IMR-90 (cell line): ENCODE measurements around the gene HEXIM1. TPM values are rescaled to one million over a fixed set of nuclear protein-coding genes. Genes with fewer than 3 reads are reported as not detected.
A peak's percentile ranks its signal among the peaks of the same experiment; 100 is the strongest.

Source experiments
- ATAC-seq: fragments of 200-7000 bp; cut with Tn5 transposase; 2 replicates; pipeline ENCODE4 v1.9.1; 2020; ENCODE audit warnings: low read depth, mild to moderate bottlenecking, moderate library complexity
- BruUV-seq: library from RNA; stranded (reverse); fragments of 400-500 nt; replicated peaks from 2 replicates; lab custom pipeline; 2021; lab: Mats Ljungman, UMichigan
- CTCF ChIA-PET: fragments of 300-600 bp; formaldehyde crosslinking; extraction: SDS; loops from one replicate; lab custom pipeline; 2021; ENCODE audit warnings: antibody characterized with exemption; lab: Yijun Ruan, JAX
- POLR2A ChIA-PET: fragments of 300-600 bp; sonication (Branson Sonifier 250); formaldehyde crosslinking; loops from one replicate; lab custom pipeline; 2022; ENCODE audit warnings: antibody characterized with exemption; ENCODE audit not compliant: unreplicated experiment; lab: Charles Lee
- DNase-seq: peaks from one replicate; pipeline ENCODE4 v3.0.0; 2013
- H2AFZ ChIP-seq: replicated peaks from 2 replicates; pipeline ENCODE3; 2013; ENCODE audit warnings: low read length, mild to moderate bottlenecking; ENCODE audit not compliant: poor library complexity
- H2AK5ac ChIP-seq: 2 replicates; pipeline ENCODE4 v1.6.1; 2013; ENCODE audit warnings: low read depth, low read length, inconsistent platforms
- H2AK9ac ChIP-seq: replicated peaks from 2 replicates; pipeline ENCODE3; 2013; ENCODE audit warnings: mild to moderate bottlenecking, low read depth, low read length, moderate library complexity; ENCODE audit not compliant: poor library complexity
- H2BK120ac ChIP-seq: 2 replicates; pipeline ENCODE4 v1.6.1; 2013; ENCODE audit warnings: low read depth, low read length, inconsistent platforms
- H2BK15ac ChIP-seq: 3 replicates; pipeline ENCODE4 v1.6.1; 2013; ENCODE audit warnings: low read depth, low read length, inconsistent platforms
- H2BK20ac ChIP-seq: 2 replicates; pipeline ENCODE4 v1.6.1; 2013; ENCODE audit warnings: low read depth, mild to moderate bottlenecking, inconsistent platforms, low read length, moderate library complexity
- H2BK5ac ChIP-seq: 2 replicates; pipeline ENCODE4 v1.6.1; 2013; ENCODE audit warnings: mild to moderate bottlenecking, low read depth, low read length, inconsistent platforms; ENCODE audit not compliant: poor library complexity, severe bottlenecking
- H3K14ac ChIP-seq: replicated peaks from 2 replicates; pipeline ENCODE4 v1.6.1; 2013; ENCODE audit warnings: low read depth, low read length, inconsistent platforms
- H3K18ac ChIP-seq: 2 replicates; pipeline ENCODE4 v1.6.1; 2013; ENCODE audit warnings: low read depth, low read length, control low read depth
- H3K23ac ChIP-seq: 2 replicates; pipeline ENCODE4 v1.6.1; 2013; ENCODE audit warnings: low read depth, low read length, inconsistent platforms
- H3K27ac ChIP-seq: 2 replicates; pipeline ENCODE4 v1.5.1; 2013; ENCODE audit warnings: mild to moderate bottlenecking, control low read depth, low read length; ENCODE audit not compliant: insufficient read depth
- H3K27me3 ChIP-seq: 2 replicates; pipeline ENCODE4 v1.6.1; 2013; ENCODE audit warnings: low read length; ENCODE audit not compliant: control insufficient read depth, insufficient read depth
- H3K36me3 ChIP-seq: 2 replicates; pipeline ENCODE4 v1.6.1; 2013; ENCODE audit warnings: low read length, mixed read lengths; ENCODE audit not compliant: control insufficient read depth, insufficient read depth
- H3K4ac ChIP-seq: 2 replicates; pipeline ENCODE4 v1.6.1; 2013; ENCODE audit warnings: low read depth, low read length, inconsistent platforms
- H3K4me1 ChIP-seq: 2 replicates; pipeline ENCODE4 v1.6.1; 2013; ENCODE audit warnings: low read length, mixed read lengths; ENCODE audit not compliant: control insufficient read depth, insufficient read depth
- H3K4me2 ChIP-seq: 2 replicates; pipeline ENCODE4 v1.6.1; 2013; ENCODE audit warnings: low read depth, mild to moderate bottlenecking, control low read depth, low read length, moderate library complexity
- H3K4me3 ChIP-seq: 2 replicates; pipeline ENCODE4 v1.5.1; 2013; ENCODE audit warnings: low read depth, mild to moderate bottlenecking, control low read depth, low read length, moderate library complexity; ENCODE audit not compliant: insufficient read depth
- H3K56ac ChIP-seq: 2 replicates; pipeline ENCODE4 v1.6.1; 2013; ENCODE audit warnings: low read length, inconsistent platforms; ENCODE audit not compliant: insufficient read depth; ENCODE audit errors: extremely low read depth
- H3K79me1 ChIP-seq, 2 experiments: 2 replicates each; pipeline ENCODE4 v1.6.1; 2013; ENCODE audit warnings: low read length in 2 of 2, inconsistent platforms in 1 of 2, low read depth in 1 of 2
- H3K9ac ChIP-seq: 2 replicates; pipeline ENCODE4 v1.6.1; 2013; ENCODE audit warnings: low read depth, low read length, control low read depth
- H3K9me1 ChIP-seq: 2 replicates; pipeline ENCODE4 v1.6.1; 2013; ENCODE audit warnings: low read length, inconsistent platforms; ENCODE audit not compliant: insufficient read depth
- H3K9me3 ChIP-seq: 2 replicates; pipeline ENCODE4 v1.6.1; 2013; ENCODE audit warnings: low read length; ENCODE audit not compliant: control insufficient read depth, insufficient read depth
- H4K20me1 ChIP-seq: 2 replicates; pipeline ENCODE4 v1.6.1; 2013; ENCODE audit warnings: low read length, inconsistent platforms; ENCODE audit not compliant: insufficient read depth
- H4K5ac ChIP-seq: 2 replicates; pipeline ENCODE4 v1.6.1; 2013; ENCODE audit warnings: mild to moderate bottlenecking, low read depth, low read length, control low read depth
- H4K8ac ChIP-seq, 2 experiments: 2 replicates each; pipeline ENCODE4 v1.6.1; 2013; ENCODE audit warnings: low read depth in 2 of 2, low read length in 2 of 2, control low read depth in 1 of 2, inconsistent platforms in 1 of 2
- H4K91ac ChIP-seq: 2 replicates; pipeline ENCODE4 v1.6.1; 2013; ENCODE audit warnings: low read depth, low read length, inconsistent platforms; ENCODE audit not compliant: insufficient read depth
- BHLHE40 ChIP-seq: fragments of 150-350 bp; IDR thresholded peaks from 2 replicates; pipeline ENCODE4 v1.6.1; 2016; ENCODE audit warnings: mild to moderate bottlenecking, low read depth, low read length
- CTCF ChIP-seq: conservative IDR thresholded peaks from 2 replicates; pipeline ENCODE4 v1.5.1; 2012; ENCODE audit warnings: mild to moderate bottlenecking, low read depth, low read length, improper control_type of control experiment
- MAZ ChIP-seq: IDR thresholded peaks from 2 replicates; pipeline ENCODE4 v1.6.1; 2012; ENCODE audit warnings: low read depth, mild to moderate bottlenecking, low read length, improper control_type of control experiment, moderate library complexity, borderline replicate concordance
- POLR2A ChIP-seq: IDR thresholded peaks from 2 replicates; pipeline ENCODE4 v1.6.1; 2012; ENCODE audit warnings: mild to moderate bottlenecking, low read depth, low read length
- RAD21 ChIP-seq: IDR thresholded peaks from 2 replicates; pipeline ENCODE4 v1.6.1; 2012; ENCODE audit warnings: low read length, improper control_type of control experiment
- RFX5 ChIP-seq: IDR thresholded peaks from 2 replicates; pipeline ENCODE4 v1.8.0; 2012; ENCODE audit warnings: low read depth, mild to moderate bottlenecking, low read length, moderate library complexity
- SMC3 ChIP-seq: fragments of 150-350 bp; IDR thresholded peaks from 2 replicates; pipeline ENCODE4 v1.6.1; 2016; ENCODE audit warnings: low read depth, mild to moderate bottlenecking, antibody characterized with exemption, low read length, moderate library complexity
- WGBS, 2 experiments: methylation state at CpG; one replicate each; pipeline versions ENCODE4 v1.1.5 to v1.1.7; 2013; ENCODE audit warnings: missing lambda C conversion rate in 2 of 2; ENCODE audit not compliant: insufficient read length in 1 of 2; ENCODE audit errors: extremely low coverage in 2 of 2; 5-methylcytosine and 5-hydroxymethylcytosine counted together
- dilution Hi-C: fragments of 300-500 bp; cut with HindIII; formaldehyde crosslinking; loops from one replicate; pipeline ENCODE4 v1.14.3; 2018; ENCODE audit warnings: low sequenced_read_pairs; ENCODE audit not compliant: unreplicated experiment
- in situ Hi-C: fragments of 300-500 bp; cut with MboI; formaldehyde crosslinking; loops from 3 replicates; pipeline ENCODE4 v1.14.3; 2019; ENCODE audit warnings: low sequenced_read_pairs, inconsistent platforms, mixed read lengths
- intact Hi-C: fragments of 100-400 bp; cut with micrococcal nuclease; formaldehyde crosslinking; loops from 2 replicates; pipeline ENCODE4 v1.10.0; 2022
- polyA plus RNA-seq, 3 experiments: library from polyadenylated mRNA; depleted of rRNA; stranded (reverse); fragments of >200 nt; gene quantifications; 2 replicates each; pipeline ENCODE4 v1.2.3, GENCODE V29; 2012; ENCODE audit warnings: low replicate concordance in 1 of 3
- total RNA-seq: library from RNA; depleted of rRNA; stranded (reverse); fragments of >200 nt; gene quantifications from 2 replicates; pipeline ENCODE4 v1.2.3, GENCODE V29; 2012

The HEXIM1 gene
- total and polyA plus RNA-seq, 2 of the 4 experiments (the other 2 are of a cell fraction), result 5.9 to 14.5 TPM

DNA sequence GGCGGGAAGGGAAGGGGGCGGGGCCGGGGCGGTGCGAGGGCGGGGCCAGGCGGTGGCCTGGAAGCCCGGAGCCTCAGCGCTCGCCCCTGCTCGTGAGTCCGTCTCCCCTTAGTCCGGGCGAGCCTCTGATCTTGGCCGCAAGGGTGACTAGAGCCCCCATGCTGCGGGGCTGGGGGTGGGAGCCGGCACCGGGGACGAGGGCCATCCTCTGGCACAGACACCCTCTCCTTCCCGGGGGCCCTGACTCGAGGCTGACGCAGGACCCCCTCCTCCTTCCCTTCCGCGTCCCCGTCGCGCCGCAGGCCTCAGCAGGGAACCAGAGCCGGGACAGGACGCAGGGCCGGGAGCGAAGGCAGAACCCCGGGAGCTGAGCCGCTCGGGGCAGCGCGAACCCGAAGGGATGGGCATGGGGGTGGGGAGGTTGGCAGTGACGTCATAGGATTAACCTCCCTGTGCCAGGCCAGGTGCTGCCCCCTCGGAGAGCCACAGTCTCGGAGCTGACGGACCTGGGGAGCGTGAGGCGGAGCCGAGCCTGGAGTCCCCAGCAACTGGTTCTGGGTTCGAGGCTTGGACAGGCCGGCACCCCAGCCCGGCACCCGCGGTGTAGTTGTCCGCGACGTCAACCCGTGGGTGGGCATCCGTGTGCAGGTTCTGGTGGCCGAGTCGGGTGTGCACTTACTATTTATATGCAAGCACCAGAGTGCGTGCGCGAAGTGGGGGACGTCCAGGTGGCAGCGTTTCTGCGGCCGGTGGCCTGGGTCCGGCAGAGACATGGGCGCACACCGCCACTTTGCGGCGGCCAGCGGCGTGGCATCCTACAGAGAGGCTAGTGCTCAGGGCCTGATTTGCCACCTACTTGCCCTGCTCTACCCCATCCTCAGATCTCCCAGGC, 15.5 kb upstream of the HEXIM1 start:
- POLR2A ChIA-PET, result no interaction called here
- DNase-seq, result peak; percentile 70

More for the DNA sequence above, 15.5 kb upstream of the HEXIM1 start:
- CTCF ChIA-PET, result interaction anchor here (0.6 to 1.6 kb wide), 4 partner anchors 18 to 60 kb away, joined by 3 to 7 read pairs (median 4); no protein-coding TSS in a partner anchor
- peak overlapping the region; percentile 96 for H3K14ac ChIP-seq
- peak overlapping the region; percentile 97 for H2AK9ac ChIP-seq
- H3K56ac ChIP-seq, result no peak overlapping the region
- peaks cover 22% of the 10 kb centered on the region for H3K9me1 ChIP-seq
- in situ Hi-C loops (no loop called here), intact Hi-C loops (loop anchor here (1.0 to 5.0 kb wide), 6 partner anchors 37 to 719 kb away; partner anchors contain the start of gene DCAKD), dilution Hi-C loops (no loop called here)
- peak; percentile 64 for ATAC-seq
- peak overlapping the region; percentile 70; the same call in 1 of the 2 replicates for H3K23ac ChIP-seq
- H2BK120ac ChIP-seq, result peak overlapping the region; percentile 37; the same call in 1 of the 2 replicates
- TF ChIP-seq POLR2A, result 0 out of 2 replicates have a peak, but pooled peaks have one; percentile 23
- TF ChIP-seq RAD21, result peak; percentile 87
- TF ChIP-seq BHLHE40, result no peak
- no peak for TF ChIP-seq RFX5
- TF ChIP-seq SMC3, result peak; percentile 52
- TF ChIP-seq CTCF, result peak; percentile 89
- no peak for TF ChIP-seq MAZ
- BruUV-seq, result no TSS peak
- peak overlapping the region; percentile 94 for H2AFZ ChIP-seq
- peak overlapping the region; percentile 72 for H3K4me2 ChIP-seq
- peak overlapping the region; percentile 66 for H3K9ac ChIP-seq
- H3K4ac ChIP-seq, result peak overlapping the region; percentile 80
- peak overlapping the region; percentile 46 for H2AK5ac ChIP-seq
- no peak overlapping the region for H2BK20ac ChIP-seq
- H2BK15ac ChIP-seq, result no peak overlapping the region; the same call in 2 of the 3 replicates
- peak overlapping the region; percentile 21 for H4K5ac ChIP-seq
- peak overlapping the region; percentile 84 for H3K4me3 ChIP-seq
- H3K27me3 ChIP-seq, result no peaks in the 10 kb centered on the region
- no peaks in the 10 kb centered on the region; the same call in 1 of the 2 replicates for H3K36me3 ChIP-seq
- H2BK5ac ChIP-seq, result peak overlapping the region; percentile 79
- no peaks in the 10 kb centered on the region for H3K9me3 ChIP-seq
- H3K27ac ChIP-seq, result peak overlapping the region; percentile 88
- peak overlapping the region in 1 of 2 experiments; percentile 82; a peak in 2 of 4 replicates for H4K8ac ChIP-seq
- peaks cover 26 to 49% of the 10 kb centered on the region in 2 experiments for H3K79me1 ChIP-seq
- peaks cover 9% of the 10 kb centered on the region; the same call in 1 of the 2 replicates for H4K20me1 ChIP-seq
- H3K18ac ChIP-seq, result peak overlapping the region; percentile 45; the same call in 1 of the 2 replicates
- peak overlapping the region; percentile 62 for H4K91ac ChIP-seq
- peaks cover 31% of the 10 kb centered on the region for H3K4me1 ChIP-seq
- WGBS, 2 experiments, result 1% methylated on average over 14 of the region's 71 CpGs; no CpG with 5 or more reads in 1 of the 2 experiments
